ENCODE measurements around the gene ECHS1. TPM values are rescaled to one million over a fixed set of nuclear protein-coding genes. Genes with fewer than 3 reads are reported as not detected.
"Not testable (repeated sequence)": the region's sequence is repeated elsewhere in the genome, so short reads cannot be mapped to it uniquely, and the experiment has no call there.

The ECHS1 gene
- total RNA-seq, 2 experiments from 2014 or later = 46.2 to 48.3 TPM

DNA sequence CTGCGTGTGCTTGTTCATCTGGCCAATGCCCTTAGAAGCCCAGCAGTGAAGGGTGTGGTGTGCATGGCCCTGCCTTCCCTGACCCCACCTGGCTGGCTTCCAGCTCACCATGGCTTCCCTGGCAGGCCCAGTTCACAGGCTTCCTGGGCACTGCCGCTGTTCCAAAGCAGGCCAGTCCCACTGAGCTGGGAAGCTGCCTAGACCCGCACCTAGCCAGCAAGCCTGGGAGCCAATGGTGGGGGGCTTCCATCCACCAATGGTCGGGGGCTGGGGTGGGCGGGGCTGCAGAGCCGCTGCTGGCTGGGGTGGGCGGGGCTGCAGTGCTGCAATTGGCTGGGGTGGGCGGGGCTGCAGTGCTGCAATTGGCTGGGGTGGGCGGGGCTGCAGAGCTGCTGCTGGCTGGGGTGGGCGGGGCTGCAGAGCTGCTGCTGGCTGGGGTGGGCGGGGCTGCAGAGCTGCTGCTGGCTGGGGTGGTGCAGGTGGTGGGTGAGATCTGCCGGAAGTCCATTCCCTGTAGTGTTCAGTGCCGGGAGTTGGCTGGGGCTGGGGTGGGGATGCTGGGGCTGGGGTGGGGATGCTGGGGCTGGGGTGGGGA, 48.9 kb downstream of the ECHS1 start:
- peak; percentile 84 for DNase-seq (ENCODE audit: low spot score)
- H3K4me2 ChIP-seq (ENCODE audit: low read length) = peak overlapping the region; percentile 55
- H3K79me2 ChIP-seq (ENCODE audit: insufficient read depth, low read depth, low read length) = no peaks in the 10 kb centered on the region
- no peak overlapping the region for H2AFZ ChIP-seq (ENCODE audit: low read length)
- intact Hi-C loops (cut with micrococcal nuclease; ENCODE audit: unreplicated experiment) = loop anchor here (2.0 kb wide), 1 partner anchor 15 kb away; the partner anchor contains the start of genes TUBGCP2 and ZNF511
- no peaks in the 10 kb centered on the region for H3K36me3 ChIP-seq (ENCODE audit: insufficient read depth, low read length)
- no peak overlapping the region for H3K4me3 ChIP-seq (ENCODE audit: low read depth, low read length, poor library complexity, severe bottlenecking)
- POLR2A ChIA-PET = interaction anchor here (0.6 to 0.9 kb wide), 6 partner anchors 15 to 872 kb away, joined by 3 to 9 read pairs (median 4); no protein-coding TSS in a partner anchor
- no peaks in the 10 kb centered on the region for H3K9me2 ChIP-seq (ENCODE audit: insufficient read depth, low read length)
- TF ChIP-seq CTCF (conservative IDR thresholded peaks at IDR 0.05; ENCODE audit: low read length) (no peak), EZH2phosphoT487 (IDR thresholded peaks at IDR 0.05; ENCODE audit: borderline replicate concordance, low read depth, low read length) (no peak)
- peaks cover 9% of the 10 kb centered on the region for H3K4me1 ChIP-seq (ENCODE audit: insufficient read depth, low read length, poor library complexity, severe bottlenecking)
- no peaks in the 10 kb centered on the region for H3K9me3 ChIP-seq (ENCODE audit: low read length)
- H3K27ac ChIP-seq (ENCODE audit: low read depth, low read length, poor library complexity, severe bottlenecking) = no peak overlapping the region
- no peaks in the 10 kb centered on the region for H4K20me1 ChIP-seq (ENCODE audit: insufficient read depth, low read length)
- CTCF ChIA-PET (ENCODE audit: unreplicated experiment) = interaction anchor here (0.6 to 1.1 kb wide), 4 partner anchors 8 to 115 kb away, joined by 3 to 4 read pairs (median 4); no protein-coding TSS in a partner anchor
- BruUV-seq (replicated peaks) = no TSS peak

DNA sequence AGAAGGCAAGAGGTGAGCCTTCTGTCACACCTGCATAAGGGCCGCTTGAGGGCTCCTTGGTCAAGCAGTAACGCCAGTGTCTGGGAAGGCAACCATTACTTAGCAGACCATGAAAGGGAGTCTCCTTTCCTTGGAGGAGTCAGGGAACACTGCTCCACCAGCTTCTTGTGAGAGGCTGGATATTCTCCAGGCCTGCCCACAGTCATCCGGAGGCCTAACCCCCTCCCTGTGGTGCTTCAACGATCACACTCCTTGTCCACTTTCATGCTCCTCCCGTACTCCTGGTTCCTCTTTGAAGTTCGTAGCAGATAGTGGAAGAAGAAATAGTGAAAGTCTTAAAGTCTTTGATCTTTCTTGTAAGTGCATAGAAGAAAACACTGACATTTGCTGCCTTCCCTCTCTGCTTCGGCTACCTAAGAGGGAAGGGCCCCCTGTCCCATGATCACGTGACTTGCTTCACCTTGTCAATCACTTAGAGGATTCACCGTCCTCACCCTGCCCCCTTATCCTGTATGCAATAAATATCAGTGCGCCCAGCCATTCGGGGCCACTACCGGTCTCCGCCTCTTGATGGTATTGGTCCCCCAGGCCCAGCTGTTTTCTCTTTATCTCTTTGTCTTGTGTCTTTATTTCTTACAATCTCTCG, 51.0 kb downstream of the ECHS1 start:
- H3K4me1 ChIP-seq (ENCODE audit: insufficient read depth, low read length, poor library complexity, severe bottlenecking); H4K20me1 ChIP-seq (ENCODE audit: insufficient read depth, low read length); H3K4me3 ChIP-seq (ENCODE audit: low read depth, low read length, poor library complexity, severe bottlenecking); H3K9me3 ChIP-seq (ENCODE audit: low read length); intact Hi-C loops (cut with micrococcal nuclease; ENCODE audit: unreplicated experiment); H3K36me3 ChIP-seq (ENCODE audit: insufficient read depth, low read length); H3K79me2 ChIP-seq (ENCODE audit: insufficient read depth, low read depth, low read length); BruUV-seq (replicated peaks); POLR2A ChIA-PET; H2AFZ ChIP-seq (ENCODE audit: low read length); H3K27ac ChIP-seq (ENCODE audit: low read depth, low read length, poor library complexity, severe bottlenecking); H3K9me2 ChIP-seq (ENCODE audit: insufficient read depth, low read length); H3K4me2 ChIP-seq (ENCODE audit: low read length); CTCF ChIA-PET (ENCODE audit: unreplicated experiment); DNase-seq (ENCODE audit: low spot score): not testable (repeated sequence)

GRCh38 chr10:133320852-133321422, 52.2 kb downstream of the ECHS1 start:
- peak; percentile 27 for DNase-seq (ENCODE audit: low spot score)
- H3K4me3 ChIP-seq (ENCODE audit: low read depth, low read length, poor library complexity, severe bottlenecking); BruUV-seq (replicated peaks); CTCF ChIA-PET (ENCODE audit: unreplicated experiment); H3K4me2 ChIP-seq (ENCODE audit: low read length); H2AFZ ChIP-seq (ENCODE audit: low read length); H3K9me3 ChIP-seq (ENCODE audit: low read length); H3K9me2 ChIP-seq (ENCODE audit: insufficient read depth, low read length); H3K36me3 ChIP-seq (ENCODE audit: insufficient read depth, low read length); H3K4me1 ChIP-seq (ENCODE audit: insufficient read depth, low read length, poor library complexity, severe bottlenecking); POLR2A ChIA-PET; H3K79me2 ChIP-seq (ENCODE audit: insufficient read depth, low read depth, low read length); intact Hi-C loops (cut with micrococcal nuclease; ENCODE audit: unreplicated experiment); H4K20me1 ChIP-seq (ENCODE audit: insufficient read depth, low read length); H3K27ac ChIP-seq (ENCODE audit: low read depth, low read length, poor library complexity, severe bottlenecking): not testable (repeated sequence)
